WTC11 (cell line): Measurements from ENCODE around the gene SEMA5B. TPM values are rescaled to one million over a fixed set of nuclear protein-coding genes. Genes with fewer than 3 reads are reported as not detected.

Source experiments
- ATAC-seq: fragments of 200-7000 bp; cut with Tn5 transposase; 2 replicates; pipeline ENCODE4 v1.10.0; 2021; ENCODE audit warnings: mild to moderate bottlenecking, moderate library complexity
- CTCF ChIA-PET: fragments of 300-600 bp; sonication (Branson Sonifier 250); formaldehyde crosslinking; loops from one replicate; lab custom pipeline; 2021; ENCODE audit warnings: antibody characterized with exemption; lab: Charles Lee
- POLR2A ChIA-PET: fragments of 350-600 bp; sonication (Branson Sonifier 250); formaldehyde crosslinking; loops from one replicate; lab custom pipeline; 2021; ENCODE audit warnings: antibody characterized with exemption; lab: Charles Lee
- DNase-seq: peaks from one replicate; pipeline ENCODE4 v3.0.0; 2021; ENCODE audit warnings: low spot score
- H3K27ac Mint-ChIP-seq: 2 replicates; pipeline ENCODE4 v1.8.0; 2021; ENCODE audit warnings: mixed read lengths
- H3K27me3 Mint-ChIP-seq: 2 replicates; pipeline ENCODE4 v1.8.0; 2021; ENCODE audit warnings: low read depth, mild to moderate bottlenecking, moderate library complexity, mixed read lengths
- H3K36me3 Mint-ChIP-seq: 2 replicates; pipeline ENCODE4 v1.8.0; 2021; ENCODE audit warnings: mixed read lengths
- H3K4me1 Mint-ChIP-seq: 2 replicates; pipeline ENCODE4 v1.8.0; 2022; ENCODE audit warnings: mixed read lengths
- H3K4me3 Mint-ChIP-seq: 2 replicates; pipeline ENCODE4 v1.8.0; 2021; ENCODE audit warnings: mild to moderate bottlenecking, moderate library complexity, mixed read lengths
- H3K9me3 Mint-ChIP-seq: 2 replicates; pipeline ENCODE4 v1.8.0; 2021; ENCODE audit warnings: mixed read lengths
- AR ChIP-seq: fragments of 250-450 bp; sonication (Bioruptor Pico); IDR thresholded peaks from 2 replicates; pipeline ENCODE4 v1.9.0; 2021; ENCODE audit warnings: mild to moderate bottlenecking
- ARID4B ChIP-seq: sonication (generic); formaldehyde crosslinking; IDR thresholded peaks from 2 replicates; pipeline ENCODE4 v1.8.0; 2023; ENCODE audit warnings: missing genetic modification reagents, mild to moderate bottlenecking, borderline replicate concordance
- ATF2 ChIP-seq: sonication (generic); formaldehyde crosslinking; IDR thresholded peaks from 2 replicates; pipeline ENCODE4 v1.8.1; 2022; ENCODE audit warnings: low read depth, missing genetic modification reagents, borderline replicate concordance
- CREB1 ChIP-seq: sonication (generic); formaldehyde crosslinking; IDR thresholded peaks from 2 replicates; pipeline ENCODE4 v1.8.0; 2023; ENCODE audit warnings: mild to moderate bottlenecking, missing genetic modification reagents
- ETV6 ChIP-seq: sonication (generic); formaldehyde crosslinking; IDR thresholded peaks from 2 replicates; pipeline ENCODE4 v1.8.1; 2022; ENCODE audit warnings: mild to moderate bottlenecking, missing genetic modification reagents
- GABPB1 ChIP-seq: sonication (generic); formaldehyde crosslinking; IDR thresholded peaks from 2 replicates; pipeline ENCODE4 v1.8.1; 2023; ENCODE audit warnings: mild to moderate bottlenecking, missing genetic modification reagents
- GTF2I ChIP-seq: fragments of 250-450 bp; sonication (Bioruptor Pico); conservative IDR thresholded peaks from 2 replicates; pipeline ENCODE4 v1.4.0; 2021; ENCODE audit warnings: mild to moderate bottlenecking
- IRF1 ChIP-seq: sonication (generic); formaldehyde crosslinking; IDR thresholded peaks from 2 replicates; pipeline ENCODE4 v1.8.0; 2023; ENCODE audit warnings: missing genetic modification reagents
- JUN ChIP-seq: sonication (generic); formaldehyde crosslinking; IDR thresholded peaks from 2 replicates; pipeline ENCODE4 v1.8.0; 2023; ENCODE audit warnings: mild to moderate bottlenecking, missing genetic modification reagents
- NFE2L1 ChIP-seq: sonication (generic); formaldehyde crosslinking; IDR thresholded peaks from 2 replicates; pipeline ENCODE4 v1.8.1; 2023; ENCODE audit warnings: missing genetic modification reagents
- OVOL2 ChIP-seq: fragments of 250-450 bp; sonication (Bioruptor Pico); IDR thresholded peaks from 2 replicates; pipeline ENCODE4 v1.9.0; 2021; ENCODE audit warnings: mild to moderate bottlenecking, borderline replicate concordance
- PRDM15 ChIP-seq: sonication (generic); formaldehyde crosslinking; IDR thresholded peaks from 2 replicates; pipeline ENCODE4 v1.8.0; 2022; ENCODE audit warnings: missing genetic modification reagents
- SP1 ChIP-seq: sonication (generic); formaldehyde crosslinking; conservative IDR thresholded peaks from 2 replicates; pipeline ENCODE4 v1.8.1; 2022; ENCODE audit warnings: missing genetic modification reagents
- TEAD1 ChIP-seq: sonication (generic); formaldehyde crosslinking; IDR thresholded peaks from 2 replicates; pipeline ENCODE4 v1.8.0; 2022; ENCODE audit warnings: mild to moderate bottlenecking, missing genetic modification reagents
- ZNF121 ChIP-seq: sonication (generic); formaldehyde crosslinking; IDR thresholded peaks from 2 replicates; pipeline ENCODE4 v1.8.0; 2023; ENCODE audit warnings: missing genetic modification reagents
- ZNF281 ChIP-seq: sonication (generic); formaldehyde crosslinking; IDR thresholded peaks from 2 replicates; pipeline ENCODE4 v1.8.0; 2023; ENCODE audit warnings: mild to moderate bottlenecking, missing genetic modification reagents
- ZNF423 ChIP-seq: fragments of 250-450 bp; sonication (Bioruptor Pico); IDR thresholded peaks from 2 replicates; pipeline ENCODE4 v2.1.2; 2022; ENCODE audit warnings: mild to moderate bottlenecking, moderate library complexity
- total RNA-seq: library from RNA; stranded (reverse); gene quantifications from 3 replicates; pipeline ENCODE4 v1.2.3, GENCODE V29; 2021

Gene SEMA5B
- total RNA-seq, 1 experiment from 2014 or later, result 20.7 TPM

GRCh38 chr3:122991236-122991985 lies 36.2 kb downstream of the SEMA5B start:
- ATAC-seq, result no peak
- no peaks in the 10 kb centered on the region for H3K36me3 Mint-ChIP-seq
- TF ChIP-seq GTF2I (CRISPR knock-in tag) (no peak), AR (CRISPR knock-in tag) (no peak), NFE2L1 (CRISPR knock-in tag) (no peak), PRDM15 (no peak), JUN (CRISPR knock-in tag) (no peak)
- ChIA-PET CTCF (interaction anchor here (0.9 kb wide), 1 partner anchor 9 kb away, joined by 3 read pairs; no protein-coding TSS in a partner anchor), POLR2A (no interaction called here)
- peaks cover 54% of the 10 kb centered on the region for H3K4me1 Mint-ChIP-seq
- H3K27me3 Mint-ChIP-seq, result no peaks in the 10 kb centered on the region
- no peak overlapping the region for H3K4me3 Mint-ChIP-seq
- no peak for DNase-seq
- no peak overlapping the region; the same call in 1 of the 2 replicates for H3K27ac Mint-ChIP-seq
- H3K9me3 Mint-ChIP-seq, result no peaks in the 10 kb centered on the region

GRCh38 chr3:122989856-122990575 lies 37.5 kb downstream of the SEMA5B start:
- no peak for DNase-seq
- Mint-ChIP-seq H3K4me1 (peaks cover 67% of the 10 kb centered on the region), H3K4me3 (no peak overlapping the region), H3K27me3 (no peaks in the 10 kb centered on the region), H3K36me3 (no peaks in the 10 kb centered on the region), H3K9me3 (no peaks in the 10 kb centered on the region), H3K27ac (no peak overlapping the region)
- ATAC-seq, result no peak
- ChIA-PET POLR2A (no interaction called here), CTCF (interaction anchor here (2.5 kb wide), 1 partner anchor 39 kb away, joined by 7 read pairs; no protein-coding TSS in a partner anchor)
- TF ChIP-seq ARID4B (no peak), CREB1 (CRISPR knock-in tag) (no peak), OVOL2 (CRISPR knock-in tag) (no peak), IRF1 (CRISPR knock-in tag) (no peak), ZNF281 (CRISPR knock-in tag) (no peak), ZNF121 (CRISPR knock-in tag) (no peak), ZNF423 (no peak), ETV6 (CRISPR knock-in tag) (no peak), SP1 (CRISPR knock-in tag) (no peak), ATF2 (no peak), TEAD1 (CRISPR knock-in tag) (no peak), GABPB1 (CRISPR knock-in tag) (no peak)
